ENCODE data around the gene RPS6KA2. TPM values are rescaled to one million over a fixed set of nuclear protein-coding genes. Genes with fewer than 3 reads are reported as not detected.

RPS6KA2 gene
- polyA plus RNA-seq, 1 donor from 2014 or later, result 4.9 TPM

GRCh38 chr6:166579237-166579850, 47.7 kb downstream of the RPS6KA2 start:
- Mint-ChIP-seq H3K4me1 (no peaks in the 10 kb centered on the region), H3K27ac (no peak overlapping the region), H3K4me3 (no peak overlapping the region), H3K9me3 (peaks cover 5 to 11% (median 7%) of the 10 kb centered on the region in 3 donors), H3K36me3 (peaks cover 11% of the 10 kb centered on the region), H3K27me3 (no peaks in the 10 kb centered on the region)

GRCh38 chr6:166578536-166579236, 48.4 kb downstream of the RPS6KA2 start:
- Mint-ChIP-seq H3K4me1 (no peaks in the 10 kb centered on the region), H3K9me3 (peaks cover 5 to 11% (median 7%) of the 10 kb centered on the region in 3 donors), H3K27me3 (no peaks in the 10 kb centered on the region), H3K27ac (no peak overlapping the region), H3K36me3 (peaks cover 9% of the 10 kb centered on the region), H3K4me3 (no peak overlapping the region)

GRCh38 chr6:166575205-166575604, 51.8 kb downstream of the RPS6KA2 start:
- Mint-ChIP-seq H3K36me3 (peaks cover 9% of the 10 kb centered on the region), H3K9me3 (peaks cover 5 to 11% (median 7%) of the 10 kb centered on the region in 3 donors), H3K4me3 (no peak overlapping the region), H3K4me1 (no peaks in the 10 kb centered on the region), H3K27ac (no peak overlapping the region), H3K27me3 (no peaks in the 10 kb centered on the region)

- H3K27me3 Mint-ChIP-seq, result no peaks in the 10 kb centered on the region
- H3K36me3 Mint-ChIP-seq, result peaks cover 9% of the 10 kb centered on the region
- no peaks in the 10 kb centered on the region for H3K4me1 Mint-ChIP-seq
- no peak overlapping the region for H3K4me3 Mint-ChIP-seq
- H3K9me3 Mint-ChIP-seq, result peaks cover 5 to 11% (median 7%) of the 10 kb centered on the region in 3 donors
- H3K27ac Mint-ChIP-seq, result no peak overlapping the region
These were observed 53.4 kb downstream of the RPS6KA2 start for GRCh38 chr6:166573511-166574216.

GRCh38 chr6:166572370-166573261, 54.4 kb downstream of the RPS6KA2 start:
- H3K4me3 Mint-ChIP-seq, result no peak overlapping the region

GRCh38 chr6:166570929-166571713, 55.9 kb downstream of the RPS6KA2 start:
- Mint-ChIP-seq H3K27me3 (no peaks in the 10 kb centered on the region), H3K4me1 (no peaks in the 10 kb centered on the region)

More at GRCh38 chr6:166572370-166573261, 54.4 kb downstream of the RPS6KA2 start:
- H3K36me3 Mint-ChIP-seq, result peaks cover 5% of the 10 kb centered on the region
- H3K27ac Mint-ChIP-seq, result no peak overlapping the region
- no peaks in the 10 kb centered on the region for H3K27me3 Mint-ChIP-seq
- H3K9me3 Mint-ChIP-seq, result peaks cover 5 to 8% (median 7%) of the 10 kb centered on the region in 3 donors
- H3K4me1 Mint-ChIP-seq, result no peaks in the 10 kb centered on the region

GRCh38 chr6:166569206-166569605, 57.8 kb downstream of the RPS6KA2 start:
- Mint-ChIP-seq H3K27me3 (no peaks in the 10 kb centered on the region), H3K4me3 (no peak overlapping the region), H3K27ac (no peak overlapping the region), H3K9me3 (no peaks in the 10 kb centered on the region), H3K4me1 (peaks cover 0 to 1% (median 0%) of the 10 kb centered on the region in 3 donors), H3K36me3 (peaks cover under 1% of the 10 kb centered on the region)

More at GRCh38 chr6:166570929-166571713, 55.9 kb downstream of the RPS6KA2 start:
- Mint-ChIP-seq H3K9me3 (peaks cover 2% of the 10 kb centered on the region in 3 donors), H3K36me3 (no peaks in the 10 kb centered on the region), H3K4me3 (peak overlapping the region in 1 of 4 donors; percentile 47), H3K27ac (no peak overlapping the region)

GRCh38 chr6:166567813-166568212, 59.2 kb downstream of the RPS6KA2 start:
- H3K4me1 Mint-ChIP-seq, result peaks cover 0 to 1% (median 0%) of the 10 kb centered on the region in 3 donors
- no peaks in the 10 kb centered on the region for H3K9me3 Mint-ChIP-seq
- H3K36me3 Mint-ChIP-seq, result peaks cover 3% of the 10 kb centered on the region
- no peak overlapping the region for H3K4me3 Mint-ChIP-seq
- no peak overlapping the region for H3K27ac Mint-ChIP-seq
- no peaks in the 10 kb centered on the region for H3K27me3 Mint-ChIP-seq

GRCh38 chr6:166567107-166567506, 59.9 kb downstream of the RPS6KA2 start:
- Mint-ChIP-seq H3K36me3 (peaks cover 3% of the 10 kb centered on the region), H3K27me3 (peaks cover 3% of the 10 kb centered on the region), H3K4me1 (peaks cover 0 to 1% (median 0%) of the 10 kb centered on the region in 3 donors), H3K27ac (no peak overlapping the region), H3K9me3 (no peaks in the 10 kb centered on the region), H3K4me3 (no peak overlapping the region)

GRCh38 chr6:166566026-166567011, 60.7 kb downstream of the RPS6KA2 start:
- H3K36me3 Mint-ChIP-seq, result peaks cover 3% of the 10 kb centered on the region
- H3K27me3 Mint-ChIP-seq, result peaks cover 3% of the 10 kb centered on the region
- peaks cover 0 to 3% (median 0%) of the 10 kb centered on the region in 3 donors for H3K4me1 Mint-ChIP-seq
- H3K4me3 Mint-ChIP-seq, result no peak overlapping the region
- no peaks in the 10 kb centered on the region for H3K9me3 Mint-ChIP-seq
- H3K27ac Mint-ChIP-seq, result no peak overlapping the region

- Mint-ChIP-seq H3K27ac (no peak overlapping the region), H3K4me3 (no peak overlapping the region), H3K27me3 (peaks cover 5% of the 10 kb centered on the region), H3K4me1 (peaks cover 0 to 3% (median 0%) of the 10 kb centered on the region in 3 donors), H3K9me3 (peaks cover 0 to 3% (median 1%) of the 10 kb centered on the region in 3 donors), H3K36me3 (peaks cover 7% of the 10 kb centered on the region)
These were observed 61.7 kb downstream of the RPS6KA2 start for GRCh38 chr6:166565084-166565967.

- Mint-ChIP-seq H3K4me3 (no peak overlapping the region), H3K27ac (no peak overlapping the region), H3K36me3 (peaks cover 13% of the 10 kb centered on the region), H3K4me1 (peaks cover 0 to 3% (median 0%) of the 10 kb centered on the region in 3 donors), H3K27me3 (peaks cover 5% of the 10 kb centered on the region), H3K9me3 (peaks cover 5 to 18% (median 9%) of the 10 kb centered on the region in 3 donors)
These were observed 63.2 kb downstream of the RPS6KA2 start for GRCh38 chr6:166563805-166564204.
